HG02642 (cell line): ENCODE measurements around the gene AKAP9.
"Not testable (repeated sequence)": the region's sequence is repeated elsewhere in the genome, so short reads cannot be mapped to it uniquely, and the experiment has no call there.

Experiments
- ATAC-seq: cut with Tn5 transposase; IDR thresholded peaks from one replicate; pipeline ENCODE4 v1.9.1; 2021; ENCODE audit warnings: mild to moderate bottlenecking; ENCODE audit not compliant: unreplicated experiment, poor library complexity

The AKAP9 gene

DNA sequence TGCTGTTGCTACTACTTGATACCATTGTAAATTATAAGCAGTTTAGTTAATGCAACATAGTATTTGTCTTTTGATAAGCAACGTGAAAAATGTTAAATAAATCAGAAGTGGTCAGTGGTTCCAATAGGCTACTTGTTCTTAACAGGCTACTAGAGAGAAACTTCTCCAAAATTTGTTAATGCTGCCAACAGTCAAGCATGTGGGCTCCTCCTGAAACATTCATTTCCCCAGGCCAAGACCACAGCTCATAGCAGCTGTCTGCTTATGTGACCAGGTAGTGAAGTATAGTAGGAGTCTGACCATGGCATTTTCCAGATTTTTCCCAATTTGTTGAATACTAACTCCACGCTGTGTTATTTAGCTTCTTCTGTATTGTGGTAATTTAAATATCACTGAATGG lies 112.7 kb downstream of the AKAP9 start:
- no peak for ATAC-seq

DNA sequence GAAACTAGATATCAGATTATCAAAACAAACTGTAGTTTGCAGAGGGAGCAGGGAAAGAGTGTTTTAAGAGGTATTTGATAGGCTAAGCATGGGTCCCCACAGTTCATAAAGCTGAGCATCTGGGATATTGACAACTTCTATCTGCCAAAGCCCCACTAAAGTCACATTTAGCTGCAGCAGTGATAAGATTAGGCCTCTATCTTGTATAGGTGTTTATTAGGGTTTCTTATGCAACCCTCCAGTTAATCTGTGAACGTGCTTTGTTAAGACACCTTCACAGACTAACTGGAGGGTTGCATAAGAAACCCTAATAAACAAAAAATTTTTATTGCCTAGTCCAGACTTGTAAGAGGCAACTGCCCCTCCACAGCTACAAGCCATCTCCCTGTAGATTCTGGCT lies 115.6 kb downstream of the AKAP9 start:
- no peak for ATAC-seq

DNA sequence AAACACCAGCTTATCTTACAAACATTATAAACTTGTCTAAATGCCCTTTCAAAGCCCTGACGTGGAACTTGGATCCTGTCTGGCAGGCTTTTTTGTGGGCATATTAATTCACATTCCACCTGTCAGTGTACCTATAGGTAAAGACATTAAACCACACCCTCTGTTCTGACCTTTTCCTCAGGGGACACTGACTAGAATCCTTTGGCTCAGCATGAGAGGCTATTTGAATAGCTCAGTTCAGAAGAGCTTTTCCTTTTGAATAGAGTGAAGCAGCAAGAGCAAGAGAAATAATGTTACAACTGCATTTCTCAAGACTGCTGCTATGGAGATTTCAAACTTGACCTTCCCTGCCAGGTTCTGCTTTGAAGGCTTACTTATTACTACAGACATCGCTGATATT lies 116.7 kb downstream of the AKAP9 start:
- ATAC-seq: no peak

DNA sequence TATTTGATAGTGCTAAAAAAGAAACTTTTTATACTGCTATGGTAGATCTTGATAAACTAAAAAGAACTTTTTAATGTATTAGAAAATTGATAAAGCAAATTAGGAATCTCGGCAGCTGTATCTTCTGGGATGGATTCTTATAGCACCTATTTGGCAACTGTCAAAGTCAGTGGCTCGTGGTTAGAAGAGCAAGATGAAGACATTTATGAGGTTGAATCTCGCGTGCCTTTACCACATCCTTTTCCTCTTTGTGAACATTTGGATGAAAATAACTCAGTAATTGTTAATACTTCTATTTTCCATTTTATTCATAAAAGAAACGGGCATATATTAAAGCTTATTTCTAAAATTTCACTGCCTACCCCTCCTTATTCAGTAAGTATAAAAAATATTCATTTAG lies 117.4 kb downstream of the AKAP9 start:
- ATAC-seq: no peak

DNA sequence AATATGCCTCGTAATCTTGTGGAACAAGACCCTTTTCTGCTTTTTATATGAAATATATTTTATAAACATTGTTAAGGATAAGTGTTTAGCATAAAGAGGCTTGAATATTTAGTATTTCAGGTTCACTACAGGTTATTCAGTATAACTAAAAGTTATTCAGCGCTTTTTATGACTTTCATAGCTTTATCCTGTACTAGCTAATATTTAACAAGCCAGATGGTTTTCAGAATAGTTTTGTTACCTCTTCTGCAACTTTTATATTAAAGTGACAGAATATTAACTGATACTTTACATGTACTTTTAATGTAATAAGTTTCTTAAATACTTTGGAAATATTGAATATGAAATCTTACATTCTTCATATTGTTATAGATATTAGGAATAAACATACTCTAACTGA lies 118.2 kb downstream of the AKAP9 start:
- no peak for ATAC-seq

DNA sequence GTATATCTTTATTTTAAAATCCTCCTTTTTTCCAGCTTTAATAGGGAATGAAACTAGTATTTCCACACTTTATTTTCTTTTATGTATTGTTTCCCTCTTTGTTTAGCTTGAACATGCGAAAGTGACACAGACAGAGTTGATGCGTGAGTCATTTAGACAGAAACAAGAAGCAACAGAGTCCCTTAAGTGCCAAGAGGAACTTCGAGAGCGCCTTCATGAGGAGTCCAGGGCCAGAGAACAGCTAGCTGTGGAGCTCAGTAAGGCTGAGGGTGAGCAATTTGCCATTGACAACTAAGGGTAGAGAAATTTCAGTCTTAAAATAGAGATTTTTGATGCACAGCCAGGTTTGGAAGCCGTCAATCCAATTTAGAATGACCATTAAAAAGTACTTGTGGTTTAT lies 120.5 kb downstream of the AKAP9 start:
- ATAC-seq: no peak

DNA sequence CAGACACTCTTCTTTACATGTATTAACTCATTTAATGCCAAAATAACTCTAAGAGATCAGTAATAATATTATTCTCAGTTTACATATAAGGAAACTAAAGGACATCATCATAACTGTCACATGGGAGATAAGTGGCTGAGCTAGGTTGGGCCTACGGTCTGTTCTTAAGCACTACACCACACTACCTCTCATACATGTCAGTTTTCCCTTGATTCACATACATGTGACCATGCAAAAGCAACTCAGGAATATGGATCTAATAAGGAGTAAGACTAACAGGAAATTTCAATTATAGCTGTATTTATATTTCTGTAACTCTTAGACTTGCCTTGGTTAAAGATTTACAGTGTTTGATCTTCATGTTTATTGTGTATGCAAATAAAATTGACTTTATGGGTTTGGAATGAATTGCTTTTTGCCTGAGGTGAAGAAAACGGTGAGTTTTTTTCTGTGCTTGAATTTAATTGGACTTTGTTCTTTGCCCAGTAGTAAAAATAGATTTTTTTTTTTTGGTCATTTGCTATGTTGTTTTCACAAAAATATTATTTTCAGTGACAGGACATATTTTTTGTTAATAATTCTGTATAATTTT lies 123.9 kb downstream of the AKAP9 start:
- ATAC-seq: no peak

DNA sequence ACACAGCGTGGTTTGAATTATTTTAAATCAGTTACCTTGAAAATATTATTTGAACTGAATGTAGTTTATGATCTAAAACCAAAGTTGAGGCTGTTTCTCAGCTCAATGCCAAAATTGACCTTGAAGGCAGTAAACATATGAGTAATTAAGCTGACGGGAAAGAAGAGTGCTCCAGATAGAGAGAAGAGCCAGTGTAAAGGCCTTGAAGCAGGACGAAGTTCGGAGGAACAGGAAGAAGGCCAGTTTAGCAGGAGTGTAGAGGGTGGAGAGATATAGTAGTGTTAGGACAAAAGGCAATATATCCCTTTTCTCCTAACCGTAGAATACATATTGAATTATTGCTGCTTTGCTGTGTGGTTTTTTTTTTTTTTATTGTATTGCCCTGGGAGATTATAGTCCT lies 130.4 kb downstream of the AKAP9 start:
- no peak for ATAC-seq

DNA sequence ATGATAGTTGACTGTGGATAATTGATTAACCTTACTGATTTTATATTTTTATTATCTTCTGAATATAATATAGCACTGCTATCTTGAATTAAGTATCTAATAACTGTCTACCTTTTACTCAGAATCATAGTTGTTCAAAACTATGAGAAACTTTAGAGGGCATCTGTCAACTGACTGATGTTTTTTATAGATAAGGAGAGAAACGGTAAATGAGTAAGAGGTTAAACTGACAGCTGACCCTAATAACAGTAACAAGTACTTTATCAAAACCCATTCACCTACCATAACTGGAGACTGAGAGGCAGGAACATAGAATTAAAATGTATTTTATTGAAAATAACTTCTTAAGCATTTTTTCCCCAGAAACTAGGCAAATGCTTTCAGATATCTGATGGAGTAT lies 131.5 kb downstream of the AKAP9 start:
- ATAC-seq: no peak

DNA sequence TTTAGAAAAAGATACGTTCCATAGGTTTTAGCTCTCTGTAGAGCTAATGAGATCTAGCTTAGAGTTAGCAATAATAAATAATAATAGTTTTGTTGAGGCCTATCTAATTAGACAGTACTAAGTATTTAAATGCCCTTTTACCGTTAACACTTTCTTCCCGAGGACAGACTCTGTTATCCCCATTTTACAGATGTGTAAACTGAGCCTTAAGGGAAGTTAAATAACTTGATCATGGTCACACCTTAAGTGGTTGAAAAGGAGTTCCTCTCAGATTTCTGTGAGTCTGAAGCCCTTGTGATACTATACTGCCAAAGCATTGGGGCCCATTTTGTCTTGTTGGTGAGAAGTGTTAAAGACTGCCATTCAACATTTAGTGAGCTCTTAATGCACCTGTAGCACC lies 132.0 kb downstream of the AKAP9 start:
- no peak for ATAC-seq

DNA sequence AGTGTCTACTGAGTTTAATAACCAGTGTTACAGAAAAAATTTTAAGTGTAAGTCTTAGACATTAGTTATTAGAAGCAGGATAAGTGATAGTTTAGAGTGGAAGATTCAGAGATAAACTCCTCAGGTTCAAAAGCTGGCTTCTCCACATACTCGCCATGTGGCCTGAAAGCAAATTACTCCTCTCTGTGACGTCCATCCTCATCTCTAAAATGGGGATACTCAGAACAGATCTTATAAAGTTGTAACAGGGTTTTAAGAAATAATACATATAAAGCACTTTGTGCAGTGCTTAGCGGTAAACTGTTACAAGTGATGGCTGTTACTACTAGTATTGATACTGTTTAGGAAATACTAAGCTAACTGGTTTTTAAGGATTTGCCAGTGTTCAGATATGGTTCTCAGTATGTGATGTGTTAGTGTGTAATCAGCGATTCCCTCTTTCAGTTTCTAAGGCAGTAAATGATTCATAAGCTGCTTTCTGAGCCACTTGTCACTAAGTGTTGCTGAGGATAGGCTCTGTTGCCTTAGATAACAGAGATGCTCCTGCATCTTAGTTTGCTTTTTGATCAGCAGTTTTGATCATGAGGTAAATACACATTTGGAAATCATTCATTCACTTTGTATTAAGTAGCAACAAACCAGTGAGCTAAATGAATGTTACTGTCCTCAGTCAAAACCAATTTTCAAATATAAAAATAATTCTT lies 134.9 kb downstream of the AKAP9 start:
- ATAC-seq: peak; percentile 74

DNA sequence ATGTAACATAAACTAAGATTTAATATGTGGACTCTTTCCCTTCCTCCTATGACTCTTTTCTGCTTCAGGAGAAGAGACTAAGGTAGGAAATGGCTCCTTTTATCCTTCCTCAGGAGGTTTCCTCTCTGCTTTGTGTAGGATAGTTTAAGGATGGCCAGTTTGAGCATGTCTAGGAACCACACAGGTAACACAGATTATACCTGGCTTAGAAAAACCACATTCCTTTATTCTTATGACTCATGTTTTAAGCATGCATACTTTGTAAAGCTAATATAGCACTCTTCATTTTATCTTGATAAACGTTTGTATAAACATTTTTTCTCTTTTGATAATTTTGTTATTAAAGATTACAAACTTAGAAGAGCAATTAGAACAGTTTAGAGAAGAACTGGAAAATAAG lies 135.8 kb downstream of the AKAP9 start:
- no peak for ATAC-seq

DNA sequence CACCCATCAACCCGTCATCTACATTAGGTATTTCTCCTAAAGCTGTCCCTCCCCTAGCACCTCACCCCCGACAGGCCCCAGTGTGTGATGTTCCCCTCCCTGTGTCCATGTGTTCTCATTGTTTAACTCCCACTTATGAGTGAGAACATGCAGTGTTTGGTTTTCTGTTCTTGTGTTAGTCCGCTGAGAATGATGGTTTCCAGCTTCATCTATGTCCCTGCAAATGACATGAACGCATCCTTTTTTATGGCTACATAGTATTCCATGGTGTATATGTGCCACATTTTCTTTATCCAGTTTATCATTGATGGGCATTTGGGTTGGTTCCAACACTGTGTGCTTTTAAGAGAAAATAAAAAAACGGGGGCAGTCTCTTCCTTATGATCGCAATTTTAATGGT lies 143.3 kb downstream of the AKAP9 start:
- not testable (repeated sequence) for ATAC-seq

DNA sequence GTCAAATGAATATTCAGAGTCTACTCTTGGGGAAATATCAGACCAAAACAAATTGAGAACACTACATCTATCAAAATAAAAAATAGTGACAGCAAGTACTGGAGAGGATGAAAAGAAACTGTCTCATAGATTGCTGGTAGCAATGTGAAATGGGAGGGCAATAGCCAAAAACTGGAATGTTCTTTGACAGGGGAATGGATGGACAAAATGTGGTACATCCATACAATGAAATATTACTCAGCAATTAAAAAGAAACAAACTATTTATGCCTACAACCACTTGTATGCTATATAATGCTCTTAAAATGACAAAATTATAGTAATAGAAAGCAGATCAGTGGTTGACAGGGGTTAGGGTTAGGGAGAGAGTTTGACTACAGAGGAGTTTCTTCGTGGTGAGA lies 147.6 kb downstream of the AKAP9 start:
- ATAC-seq: no peak

DNA sequence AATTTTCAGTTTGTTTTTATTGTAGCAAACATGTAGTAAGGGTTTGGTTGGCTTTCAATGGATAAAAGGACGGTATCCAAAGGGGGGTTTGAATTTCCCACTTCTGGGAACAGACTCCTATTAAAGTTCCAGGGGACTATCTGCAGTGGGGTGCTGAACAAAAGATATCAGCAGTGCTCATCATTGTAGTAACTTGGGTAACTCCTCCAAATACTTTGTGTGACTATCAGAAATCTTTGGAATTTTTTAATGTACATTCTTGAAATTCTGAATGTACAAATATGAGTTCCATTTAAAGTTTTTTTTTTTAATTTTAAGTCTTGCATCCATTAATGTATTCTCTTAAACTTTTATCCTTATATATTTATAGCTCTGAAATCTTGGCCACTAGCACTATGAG lies 151.5 kb downstream of the AKAP9 start:
- ATAC-seq: no peak

DNA sequence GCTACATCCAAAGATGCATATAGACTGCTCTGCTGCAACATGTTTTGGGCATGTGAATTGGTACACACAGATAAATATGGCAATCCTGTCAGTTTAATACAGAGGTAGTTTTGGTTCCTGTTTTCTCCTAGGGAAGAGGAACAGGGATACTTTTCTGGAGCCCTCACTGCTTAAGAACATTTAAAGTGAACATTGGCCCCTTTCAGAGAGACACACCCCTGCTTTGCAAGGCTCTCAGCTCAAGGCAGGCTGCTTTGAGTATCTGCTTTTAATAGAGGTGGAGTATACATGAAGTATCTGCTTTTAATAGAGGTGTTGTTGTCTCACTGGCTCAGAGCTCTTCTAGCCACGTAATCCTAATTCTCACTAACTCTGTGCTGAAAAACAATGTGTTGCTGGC lies 154.7 kb downstream of the AKAP9 start:
- no peak for ATAC-seq

DNA sequence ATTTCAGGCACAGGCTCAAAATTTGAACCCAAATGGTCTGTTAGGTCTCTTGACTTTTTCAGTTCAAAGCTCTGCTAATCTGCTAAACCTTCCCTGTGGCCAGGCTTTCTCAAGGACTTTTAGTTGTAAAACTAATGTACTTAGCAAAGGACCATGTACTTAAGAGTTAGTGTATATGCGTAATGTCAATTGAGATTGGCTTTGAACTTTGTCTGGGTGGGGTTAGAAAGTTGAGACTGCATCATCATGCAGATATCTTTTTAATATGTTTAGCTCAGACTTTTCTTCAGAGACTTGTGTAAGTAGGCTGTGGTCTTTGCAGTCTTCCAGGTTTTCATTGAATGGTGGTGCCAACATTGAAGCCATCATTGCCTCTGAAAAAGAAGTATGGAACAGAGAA lies 159.9 kb downstream of the AKAP9 start:
- no peak for ATAC-seq

DNA sequence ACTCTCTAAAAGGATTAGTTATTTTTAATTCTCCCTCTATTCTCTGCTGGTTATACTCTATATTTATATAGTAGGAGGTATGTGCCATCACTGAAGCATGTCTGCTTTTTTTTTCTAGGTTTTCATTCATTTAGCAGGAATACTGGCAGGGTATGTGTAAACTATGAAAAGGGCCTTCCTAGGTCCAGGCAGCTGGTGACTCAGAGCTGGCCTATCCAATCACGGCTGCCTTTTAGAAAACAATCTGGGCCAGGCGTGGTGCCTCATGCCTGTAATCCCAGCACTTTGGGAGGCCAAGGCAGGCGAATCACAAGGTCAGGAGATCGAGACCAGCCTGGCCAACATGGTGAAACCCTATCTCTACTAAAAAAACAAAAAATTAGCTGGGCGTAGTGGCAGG lies 162.2 kb downstream of the AKAP9 start:
- ATAC-seq: not testable (repeated sequence)

DNA sequence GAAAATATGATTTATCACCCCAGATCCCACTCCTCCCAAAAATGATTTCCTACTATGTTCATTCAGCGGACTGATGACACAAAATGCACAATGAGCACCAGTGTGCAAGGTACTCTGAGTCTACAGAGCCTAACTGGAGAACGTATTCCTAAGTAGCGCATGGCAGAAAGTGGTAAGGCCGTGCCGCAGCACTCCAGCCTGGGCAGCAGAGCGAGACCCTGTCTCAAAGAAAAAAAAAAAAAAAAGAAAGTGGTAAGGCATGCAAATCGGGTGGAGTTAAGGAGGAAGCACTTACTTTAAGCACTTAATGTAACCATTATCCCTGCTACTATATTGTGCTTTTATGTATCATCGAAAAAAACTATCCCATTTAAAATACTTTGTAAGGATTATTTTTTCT lies 168.2 kb downstream of the AKAP9 start:
- no peak for ATAC-seq

DNA sequence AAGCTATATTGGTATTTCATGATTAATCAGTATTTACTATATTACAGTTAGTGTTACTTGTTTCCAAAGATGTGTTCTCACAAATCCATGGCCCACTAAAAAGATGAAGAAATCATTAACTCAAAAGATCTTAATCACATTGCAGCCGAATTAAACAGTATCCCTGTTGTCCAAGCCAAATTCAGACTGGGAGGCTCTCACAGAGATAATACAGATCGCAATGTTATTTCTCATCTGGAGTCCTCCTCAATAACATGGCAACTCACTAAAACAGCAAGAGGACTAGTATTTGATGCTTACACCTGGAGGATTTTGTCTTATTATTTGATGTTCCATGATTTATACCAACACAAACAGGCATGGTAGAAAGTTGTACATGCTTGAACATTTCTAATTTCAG lies 170.2 kb downstream of the AKAP9 start:
- ATAC-seq: no peak

DNA sequence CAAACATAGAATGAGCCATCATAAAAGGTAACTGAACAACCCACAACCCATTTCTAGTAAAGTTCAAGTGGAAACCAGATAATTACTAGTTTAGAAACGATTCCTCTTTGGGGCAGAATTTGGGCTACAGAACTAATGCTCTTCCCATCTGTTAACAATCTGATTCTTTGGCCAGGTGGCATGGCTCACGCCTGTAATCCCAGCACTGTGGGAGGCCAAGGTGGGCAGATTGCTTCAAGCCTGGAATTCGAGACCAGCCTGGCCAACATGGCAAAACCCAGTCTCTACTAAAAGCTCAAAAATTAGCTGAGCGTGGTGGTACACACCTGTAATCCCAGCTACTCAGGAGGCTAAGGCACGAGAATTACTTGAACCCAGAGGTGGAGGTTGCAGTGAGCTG lies 175.2 kb downstream of the AKAP9 start:
- ATAC-seq: no peak

DNA sequence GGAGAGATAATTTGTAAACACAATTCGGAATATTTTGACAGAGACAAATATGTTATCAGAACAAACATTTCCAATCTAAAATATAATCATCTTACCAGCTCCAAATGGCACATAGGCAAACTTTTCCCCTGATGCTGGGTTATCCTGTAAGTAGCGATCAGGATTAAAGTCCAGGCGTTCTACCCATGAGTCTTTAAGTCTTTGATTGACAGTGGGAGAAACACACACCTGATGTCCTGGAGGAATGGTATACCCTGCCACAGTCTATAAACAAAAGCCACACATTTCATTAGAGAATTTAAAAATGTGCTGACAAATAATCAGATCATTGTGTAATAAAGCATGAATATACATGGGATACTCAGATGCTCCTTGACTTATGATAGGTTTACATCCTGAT lies 176.3 kb downstream of the AKAP9 start:
- no peak for ATAC-seq
